ENCODE results near the gene CCDC85C.

Gene CCDC85C

DNA sequence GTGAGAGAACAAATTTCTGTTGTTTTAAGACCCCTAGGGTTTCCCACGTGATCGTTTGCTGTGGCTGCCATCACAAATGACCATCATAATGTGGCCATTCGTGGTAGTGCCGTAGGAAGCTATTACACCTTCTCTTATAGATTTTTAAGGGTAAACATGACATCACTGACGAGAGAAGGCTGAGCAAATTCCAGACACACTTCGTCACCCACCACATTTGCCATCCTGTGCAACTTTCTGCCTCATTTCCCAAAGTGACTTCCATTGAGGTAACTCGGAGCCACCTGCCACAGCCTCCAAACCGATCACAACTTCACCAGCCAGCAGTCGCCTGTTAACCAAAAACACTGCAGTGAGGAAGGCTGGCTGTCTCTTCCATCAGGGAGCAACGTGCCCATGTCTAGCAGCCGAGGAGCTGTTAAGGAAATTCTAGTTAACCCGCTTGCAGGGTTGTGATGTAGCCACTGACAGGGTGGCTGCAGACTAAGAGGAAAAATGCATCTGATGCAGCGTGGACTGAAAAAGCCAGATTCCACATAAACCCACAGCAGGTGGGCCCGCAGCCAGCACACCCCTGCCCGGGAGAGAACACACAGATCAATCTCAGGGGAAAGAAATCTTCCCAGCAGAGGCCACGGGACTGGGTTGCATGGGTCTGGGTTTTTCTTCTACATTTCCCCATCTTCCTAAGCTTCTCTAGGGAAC is 44.6 kb downstream of the CCDC85C start:
- no peak overlapping the region for H3K4me3 ChIP-seq (ENCODE audit: low read depth, low read length)
- TF ChIP-seq, protein P1, sequence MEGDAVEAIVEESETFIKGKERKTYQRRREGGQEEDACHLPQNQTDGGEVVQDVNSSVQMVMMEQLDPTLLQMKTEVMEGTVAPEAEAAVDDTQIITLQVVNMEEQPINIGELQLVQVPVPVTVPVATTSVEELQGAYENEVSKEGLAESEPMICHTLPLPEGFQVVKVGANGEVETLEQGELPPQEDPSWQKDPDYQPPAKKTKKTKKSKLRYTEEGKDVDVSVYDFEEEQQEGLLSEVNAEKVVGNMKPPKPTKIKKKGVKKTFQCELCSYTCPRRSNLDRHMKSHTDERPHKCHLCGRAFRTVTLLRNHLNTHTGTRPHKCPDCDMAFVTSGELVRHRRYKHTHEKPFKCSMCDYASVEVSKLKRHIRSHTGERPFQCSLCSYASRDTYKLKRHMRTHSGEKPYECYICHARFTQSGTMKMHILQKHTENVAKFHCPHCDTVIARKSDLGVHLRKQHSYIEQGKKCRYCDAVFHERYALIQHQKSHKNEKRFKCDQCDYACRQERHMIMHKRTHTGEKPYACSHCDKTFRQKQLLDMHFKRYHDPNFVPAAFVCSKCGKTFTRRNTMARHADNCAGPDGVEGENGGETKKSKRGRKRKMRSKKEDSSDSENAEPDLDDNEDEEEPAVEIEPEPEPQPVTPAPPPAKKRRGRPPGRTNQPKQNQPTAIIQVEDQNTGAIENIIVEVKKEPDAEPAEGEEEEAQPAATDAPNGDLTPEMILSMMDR (IDR thresholded peaks at IDR 0.05; ENCODE audit: low read depth, low read length): no peak

DNA sequence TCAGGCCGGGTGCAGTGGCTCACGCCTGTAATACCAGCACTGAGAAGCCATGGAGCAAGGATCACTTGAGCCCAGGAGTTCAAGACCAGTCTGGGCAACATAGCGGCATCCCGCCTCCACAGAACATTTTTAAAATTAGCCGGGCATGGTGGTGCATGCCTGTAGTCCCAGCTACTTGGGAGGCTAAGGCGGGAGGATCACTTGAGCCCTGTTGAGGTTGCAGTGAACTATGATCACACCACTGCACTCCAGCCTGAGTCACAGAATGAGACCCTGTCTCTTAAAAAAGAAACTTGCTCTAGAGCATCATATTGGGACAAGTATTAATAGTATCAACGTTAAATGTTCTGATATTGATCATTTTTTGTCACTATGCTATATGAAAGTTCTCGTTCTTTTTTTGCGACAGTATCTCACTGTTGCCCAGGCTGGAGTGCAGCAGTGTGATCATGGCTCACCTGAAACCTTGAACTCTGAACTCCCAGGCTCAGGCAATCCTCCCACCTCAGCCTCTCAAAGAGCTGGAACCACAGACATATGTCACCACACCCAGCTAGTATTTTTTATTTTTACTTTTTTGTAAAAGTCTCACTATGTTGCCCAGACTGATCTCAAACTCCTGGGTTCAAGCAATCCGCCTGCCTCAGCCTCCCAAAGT is 47.7 kb downstream of the CCDC85C start:
- H3K4me3 ChIP-seq (ENCODE audit: low read depth, low read length): no peak overlapping the region
- TF ChIP-seq, protein P1 (IDR thresholded peaks at IDR 0.05; ENCODE audit: low read depth, low read length): no peak

DNA sequence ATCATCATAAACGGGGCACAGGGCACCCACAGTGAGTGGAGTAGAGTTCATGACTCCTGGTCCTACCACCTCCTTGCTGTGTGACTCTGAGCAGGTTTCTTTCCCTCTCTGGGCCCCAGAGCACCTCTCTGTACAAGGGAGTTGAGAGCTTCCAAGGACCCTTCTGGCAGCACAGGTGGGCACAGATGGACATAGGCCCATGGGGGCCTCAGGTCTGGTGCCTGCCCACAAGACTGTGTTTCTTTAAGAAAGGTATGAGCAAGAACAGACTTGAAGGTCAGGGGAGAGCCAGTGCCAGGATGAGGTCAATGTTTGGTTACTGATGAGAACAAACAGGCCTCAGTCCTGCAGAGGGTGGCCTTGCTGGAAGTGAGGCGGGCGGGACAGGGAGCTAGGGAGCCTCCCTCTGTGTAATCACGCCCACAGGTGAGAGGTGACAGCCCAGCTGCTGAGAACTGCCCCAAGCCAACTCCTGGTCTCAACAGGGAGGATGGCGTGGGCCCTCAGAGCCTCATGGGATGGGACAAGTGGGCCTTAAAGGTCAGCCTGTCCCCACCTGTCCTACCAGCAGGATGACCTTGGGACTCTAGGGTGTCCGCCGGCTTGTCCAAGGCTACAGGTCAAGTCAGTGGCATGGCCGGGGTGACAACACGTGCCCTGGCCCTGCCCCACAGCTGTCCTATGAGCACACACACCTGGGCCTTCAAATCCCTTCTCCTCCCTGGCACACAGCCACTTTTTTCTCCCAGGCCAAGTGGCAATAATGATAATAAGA is 49.1 kb downstream of the CCDC85C start:
- H3K4me3 ChIP-seq (ENCODE audit: low read depth, low read length): no peak overlapping the region
- TF ChIP-seq, protein P1 (IDR thresholded peaks at IDR 0.05; ENCODE audit: low read depth, low read length): no peak

DNA sequence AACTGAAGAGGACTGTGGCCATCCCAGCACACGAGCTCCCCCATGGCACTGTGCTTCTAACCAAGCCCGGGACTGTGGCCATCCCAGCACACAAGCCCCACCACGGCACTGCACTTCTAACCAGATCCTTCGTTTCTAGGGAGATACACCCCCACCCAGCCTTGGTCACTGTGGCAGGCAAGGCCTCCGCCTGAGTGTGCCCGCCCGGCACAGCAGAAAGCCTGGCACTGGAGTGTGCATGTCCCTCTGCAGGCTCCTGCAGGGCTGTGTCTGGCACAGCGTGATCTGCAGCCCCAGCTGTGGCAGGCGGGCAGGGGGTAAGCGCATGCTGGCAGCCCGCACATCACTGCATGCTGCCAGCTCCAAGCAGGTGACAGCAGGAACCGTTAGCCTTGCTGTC is 49.8 kb downstream of the CCDC85C start:
- TF ChIP-seq, protein P1 (IDR thresholded peaks at IDR 0.05; ENCODE audit: low read depth, low read length): no peak
- H3K4me3 ChIP-seq (ENCODE audit: low read depth, low read length): no peak overlapping the region

DNA sequence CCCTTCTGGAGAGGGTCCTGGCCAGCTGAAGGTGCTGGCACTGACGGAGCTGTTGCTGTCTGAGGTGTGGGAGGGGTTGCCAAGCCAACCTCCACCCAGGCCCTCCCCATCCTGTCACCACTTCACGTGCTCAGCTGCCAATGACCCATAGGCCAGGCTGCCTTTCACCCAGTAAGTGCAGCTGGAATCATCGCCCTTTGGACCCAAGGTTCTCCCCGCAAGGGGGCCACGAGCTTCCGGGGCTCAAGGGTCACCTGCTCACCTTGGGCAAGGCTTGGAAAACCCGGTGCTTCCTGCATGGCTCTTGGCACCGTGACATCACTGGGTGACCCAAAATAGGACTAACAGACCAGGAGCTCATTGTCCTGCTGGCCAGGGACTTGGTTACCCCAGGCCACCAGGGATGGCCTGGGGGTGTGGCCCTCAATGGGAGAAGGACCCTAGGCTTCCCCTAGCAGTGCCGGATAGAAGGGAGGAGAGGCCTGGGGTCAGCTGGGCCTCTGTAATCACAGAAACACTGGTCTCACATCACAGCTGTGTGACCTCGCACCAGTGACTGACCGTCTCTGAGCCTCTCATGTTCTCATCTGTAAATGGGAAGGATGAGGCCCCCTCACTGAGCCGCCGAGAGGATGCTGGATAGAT is 51.3 kb downstream of the CCDC85C start:
- TF ChIP-seq, protein P1 (IDR thresholded peaks at IDR 0.05; ENCODE audit: low read depth, low read length): no peak
- no peak overlapping the region for H3K4me3 ChIP-seq (ENCODE audit: low read depth, low read length)

DNA sequence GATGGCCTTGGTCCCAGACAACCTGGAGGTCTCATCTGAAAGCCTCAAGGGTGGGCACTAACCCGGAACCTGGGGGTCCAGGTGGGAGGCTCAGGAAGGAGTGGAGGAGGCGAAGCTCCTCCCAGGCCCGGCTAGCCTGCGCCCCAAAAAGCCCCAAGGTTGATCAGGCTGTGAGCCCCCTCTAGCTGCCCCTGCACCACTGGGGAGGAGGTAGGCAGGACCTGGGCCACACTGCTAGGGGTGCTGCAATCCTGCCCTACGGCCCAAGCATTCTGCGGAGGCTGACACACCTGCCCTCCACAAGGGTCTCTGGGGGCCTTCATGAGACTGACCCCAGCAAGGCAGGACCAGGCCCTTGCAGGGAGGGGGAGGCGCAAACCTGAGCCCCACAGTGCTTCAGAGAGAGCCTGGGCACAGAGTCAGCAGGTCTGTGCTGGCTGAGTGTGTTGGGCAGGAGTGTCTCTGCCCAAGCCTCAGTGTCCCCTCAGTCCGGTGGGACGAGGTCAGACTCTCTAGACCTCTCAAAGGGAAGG is 51.9 kb downstream of the CCDC85C start:
- no peak overlapping the region for H3K4me3 ChIP-seq (ENCODE audit: low read depth, low read length)
- TF ChIP-seq, protein P1 (IDR thresholded peaks at IDR 0.05; ENCODE audit: low read depth, low read length): no peak
